ENCODE data around the gene NPPB.

The NPPB gene

DNA sequence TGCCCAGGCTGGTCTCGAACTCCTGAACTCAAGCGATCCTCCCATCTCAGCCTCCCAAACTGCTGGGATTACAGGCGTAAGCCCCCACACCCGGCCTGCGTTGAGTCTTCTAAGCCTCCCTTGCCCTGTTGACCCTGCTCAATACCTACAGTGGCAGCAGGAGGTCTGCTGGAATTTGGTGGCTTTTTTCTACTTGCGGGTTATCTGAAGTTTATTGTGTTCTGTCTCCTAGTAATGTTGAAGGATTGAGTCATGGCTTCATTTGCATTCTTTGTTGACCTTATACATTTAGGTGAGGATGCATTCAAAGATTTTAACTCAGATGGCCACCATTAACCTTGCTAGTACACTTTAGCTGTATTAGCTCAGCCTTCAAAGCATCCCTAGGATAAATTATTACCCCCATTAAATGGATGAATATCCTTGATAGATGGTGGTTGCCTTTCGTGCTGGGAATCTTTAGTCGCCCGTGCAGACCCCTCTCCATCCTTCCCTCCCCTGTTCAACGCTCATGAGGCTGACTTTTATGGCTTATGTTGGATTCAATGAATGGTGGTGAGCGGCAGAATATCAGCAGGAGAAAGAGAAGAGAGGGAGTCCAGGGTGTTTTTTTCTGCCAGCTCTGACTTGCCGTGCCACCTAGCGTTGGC lies 9.7 kb upstream of the NPPB start:
- TF ChIP-seq, protein P1, sequence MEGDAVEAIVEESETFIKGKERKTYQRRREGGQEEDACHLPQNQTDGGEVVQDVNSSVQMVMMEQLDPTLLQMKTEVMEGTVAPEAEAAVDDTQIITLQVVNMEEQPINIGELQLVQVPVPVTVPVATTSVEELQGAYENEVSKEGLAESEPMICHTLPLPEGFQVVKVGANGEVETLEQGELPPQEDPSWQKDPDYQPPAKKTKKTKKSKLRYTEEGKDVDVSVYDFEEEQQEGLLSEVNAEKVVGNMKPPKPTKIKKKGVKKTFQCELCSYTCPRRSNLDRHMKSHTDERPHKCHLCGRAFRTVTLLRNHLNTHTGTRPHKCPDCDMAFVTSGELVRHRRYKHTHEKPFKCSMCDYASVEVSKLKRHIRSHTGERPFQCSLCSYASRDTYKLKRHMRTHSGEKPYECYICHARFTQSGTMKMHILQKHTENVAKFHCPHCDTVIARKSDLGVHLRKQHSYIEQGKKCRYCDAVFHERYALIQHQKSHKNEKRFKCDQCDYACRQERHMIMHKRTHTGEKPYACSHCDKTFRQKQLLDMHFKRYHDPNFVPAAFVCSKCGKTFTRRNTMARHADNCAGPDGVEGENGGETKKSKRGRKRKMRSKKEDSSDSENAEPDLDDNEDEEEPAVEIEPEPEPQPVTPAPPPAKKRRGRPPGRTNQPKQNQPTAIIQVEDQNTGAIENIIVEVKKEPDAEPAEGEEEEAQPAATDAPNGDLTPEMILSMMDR (IDR thresholded peaks at IDR 0.05; ENCODE audit: low read length): no peak; the same call in 1 of the 2 replicates
- no peak for TF ChIP-seq EZH2 (IDR thresholded peaks at IDR 0.05; ENCODE audit: borderline replicate concordance, low read length)
- Histone ChIP-seq H3K4me3 (ENCODE audit: low read depth, low read length, poor library complexity, severe bottlenecking) (no peak overlapping the region), H4K20me1 (ENCODE audit: insufficient read depth, low read length) (no peaks in the 10 kb centered on the region), H3K27me3 (ENCODE audit: insufficient read depth, low read length) (no peaks in the 10 kb centered on the region), H3K9me3 (ENCODE audit: low read length) (no peaks in the 10 kb centered on the region), H3K79me2 (ENCODE audit: insufficient read depth, low read length) (no peaks in the 10 kb centered on the region), H3K27ac (ENCODE audit: low read depth, low read length, poor library complexity, severe bottlenecking) (no peak overlapping the region), H2AFZ (ENCODE audit: low read length) (no peak overlapping the region), H3K9ac (ENCODE audit: low read length) (no peak overlapping the region), H3K4me1 (ENCODE audit: insufficient read depth, low read length, severe bottlenecking) (no peaks in the 10 kb centered on the region), H3K36me3 (ENCODE audit: insufficient read depth, low read length) (no peaks in the 10 kb centered on the region), H3K9me2 (ENCODE audit: low read depth, low read length) (no peaks in the 10 kb centered on the region), H3F3A (ENCODE audit: insufficient read depth, low read length) (no peaks in the 10 kb centered on the region), H3K4me2 (ENCODE audit: low read length) (no peak overlapping the region)

DNA sequence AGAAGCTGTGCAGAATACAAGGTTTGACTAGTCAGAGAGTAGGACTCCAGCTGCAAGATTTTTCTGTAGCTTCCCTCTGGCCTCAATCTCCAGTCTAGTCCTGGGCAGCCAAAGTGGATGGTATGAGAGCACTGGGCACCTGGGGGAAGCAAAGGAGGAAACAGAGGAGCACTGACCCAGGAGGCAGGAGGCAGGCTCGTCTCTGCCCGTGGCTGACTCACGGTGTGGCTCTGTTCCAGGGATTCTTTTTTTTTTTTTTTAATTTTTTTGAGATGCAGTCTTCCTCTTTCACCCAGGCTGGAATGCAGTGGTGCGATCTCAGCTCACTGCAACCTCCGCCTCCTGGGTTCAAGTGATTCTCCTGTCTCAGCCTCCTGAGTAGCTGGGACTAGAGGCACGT lies 4.1 kb upstream of the NPPB start:
- Histone ChIP-seq H4K20me1 (ENCODE audit: insufficient read depth, low read length) (no peaks in the 10 kb centered on the region), H3K79me2 (ENCODE audit: insufficient read depth, low read length) (no peaks in the 10 kb centered on the region), H3K36me3 (ENCODE audit: insufficient read depth, low read length) (no peaks in the 10 kb centered on the region), H3K9me2 (ENCODE audit: low read depth, low read length) (no peaks in the 10 kb centered on the region), H3K4me1 (ENCODE audit: insufficient read depth, low read length, severe bottlenecking) (no peaks in the 10 kb centered on the region), H3K9ac (ENCODE audit: low read length) (no peak overlapping the region), H3K9me3 (ENCODE audit: low read length) (no peaks in the 10 kb centered on the region), H3K4me3 (ENCODE audit: low read depth, low read length, poor library complexity, severe bottlenecking) (no peak overlapping the region), H3F3A (ENCODE audit: insufficient read depth, low read length) (no peaks in the 10 kb centered on the region), H2AFZ (ENCODE audit: low read length) (no peak overlapping the region), H3K27me3 (ENCODE audit: insufficient read depth, low read length) (no peaks in the 10 kb centered on the region), H3K27ac (ENCODE audit: low read depth, low read length, poor library complexity, severe bottlenecking) (no peak overlapping the region), H3K4me2 (ENCODE audit: low read length) (no peak overlapping the region)
- no peak for TF ChIP-seq EZH2 (IDR thresholded peaks at IDR 0.05; ENCODE audit: borderline replicate concordance, low read length)
- TF ChIP-seq, protein P1 (IDR thresholded peaks at IDR 0.05; ENCODE audit: low read length): no peak

DNA sequence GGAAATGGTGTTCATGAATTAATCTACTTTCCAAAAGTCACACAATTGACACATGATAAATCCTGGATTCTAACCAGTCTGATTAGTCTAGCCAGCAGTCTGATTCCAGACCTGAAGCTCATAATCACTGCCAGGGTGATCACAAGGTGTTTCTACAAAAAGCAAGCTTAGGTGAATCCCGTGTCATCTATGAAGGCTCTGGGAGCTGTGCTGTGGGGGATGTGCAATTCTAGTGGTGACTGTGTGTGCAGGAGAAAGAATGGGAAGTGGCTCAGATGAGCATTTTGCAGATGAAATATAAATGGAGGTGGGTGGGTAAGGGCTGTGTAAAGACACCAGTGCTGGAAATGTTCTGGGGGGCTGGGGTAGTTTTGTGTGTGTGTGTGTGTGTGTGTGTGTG lies 1.8 kb upstream of the NPPB start:
- no peaks in the 10 kb centered on the region for H3K9me3 ChIP-seq (ENCODE audit: low read length)
- no peak overlapping the region for H3K9ac ChIP-seq (ENCODE audit: low read length)
- no peak overlapping the region for H3K4me2 ChIP-seq (ENCODE audit: low read length)
- H3K79me2 ChIP-seq (ENCODE audit: insufficient read depth, low read length): no peaks in the 10 kb centered on the region
- TF ChIP-seq, protein P1 (IDR thresholded peaks at IDR 0.05; ENCODE audit: low read length): no peak
- no peak for TF ChIP-seq EZH2 (IDR thresholded peaks at IDR 0.05; ENCODE audit: borderline replicate concordance, low read length)
- no peak overlapping the region for H3K27ac ChIP-seq (ENCODE audit: low read depth, low read length, poor library complexity, severe bottlenecking)
- no peaks in the 10 kb centered on the region for H3K36me3 ChIP-seq (ENCODE audit: insufficient read depth, low read length)
- no peaks in the 10 kb centered on the region for H3F3A ChIP-seq (ENCODE audit: insufficient read depth, low read length)
- H3K27me3 ChIP-seq (ENCODE audit: insufficient read depth, low read length): 0 out of 2 replicates have a peak, but pooled peaks cover 3% of the 10 kb centered on the region
- H3K4me1 ChIP-seq (ENCODE audit: insufficient read depth, low read length, severe bottlenecking): no peaks in the 10 kb centered on the region
- H3K9me2 ChIP-seq (ENCODE audit: low read depth, low read length): no peaks in the 10 kb centered on the region
- H4K20me1 ChIP-seq (ENCODE audit: insufficient read depth, low read length): no peaks in the 10 kb centered on the region
- no peak overlapping the region for H2AFZ ChIP-seq (ENCODE audit: low read length)
- H3K4me3 ChIP-seq (ENCODE audit: low read depth, low read length, poor library complexity, severe bottlenecking): no peak overlapping the region

Data from OCI-LY1 (cell line).